HepG2 (cell line): ENCODE measurements around the gene MARF1. TPM values are rescaled to one million over a fixed set of nuclear protein-coding genes. Genes with fewer than 3 reads are reported as not detected.
A peak's percentile ranks its signal among the peaks of the same experiment; 100 is the strongest.

ENCODE experiments used
- FOXP1 ChIP-seq, 2 experiments: fragments of 450-650 bp in 1 of 2; IDR thresholded peaks; 2 replicates each; pipeline ENCODE4 v1.6.1; 2017 to 2018; ENCODE audit warnings: antibody characterized with exemption in 1 of 2
- MED1 ChIP-seq: sonication (generic); formaldehyde crosslinking; IDR thresholded peaks from 2 replicates; pipeline ENCODE4 v1.4.0; 2020; ENCODE audit warnings: missing genetic modification reagents
- NKX3-1 ChIP-seq: sonication (generic); formaldehyde crosslinking; IDR thresholded peaks from 2 replicates; pipeline ENCODE4 v1.5.0; 2020; ENCODE audit warnings: missing genetic modification reagents
- POGZ ChIP-seq: sonication (generic); formaldehyde crosslinking; IDR thresholded peaks from 2 replicates; pipeline ENCODE4 v1.4.0; 2020; ENCODE audit warnings: mild to moderate bottlenecking, missing genetic modification reagents
- RXRB ChIP-seq: IDR thresholded peaks from 2 replicates; pipeline ENCODE4 v1.6.1; 2016; ENCODE audit warnings: borderline replicate concordance, missing genetic modification reagents, missing compliant biosample characterization
- ZMYM4 ChIP-seq: sonication (generic); formaldehyde crosslinking; IDR thresholded peaks from 2 replicates; pipeline ENCODE4 v1.8.1; 2023; ENCODE audit warnings: mild to moderate bottlenecking, missing genetic modification reagents
- ZNF331 ChIP-seq: sonication (generic); formaldehyde crosslinking; IDR thresholded peaks from 2 replicates; pipeline ENCODE4 v1.4.0; 2020; ENCODE audit warnings: missing genetic modification reagents
- ZNF501 ChIP-seq: sonication (generic); formaldehyde crosslinking; IDR thresholded peaks from 2 replicates; pipeline ENCODE4 v1.5.1; 2020; ENCODE audit warnings: mild to moderate bottlenecking, moderate library complexity, missing genetic modification reagents
- polyA plus RNA-seq, 8 experiments: library from polyadenylated mRNA; depleted of rRNA in 3 of 8; stranded (reverse) in 7 of 8; unstranded in 1 of 8; fragments of >200 nt; fragmentation: Illumina TruSeq in 4 of 8; extraction: Trizol in 4 of 8; gene quantifications; 2 replicates each; pipeline versions ENCODE4 v1.2.1 to v1.2.3, GENCODE V29; 2011 to 2016; ENCODE audit warnings: low read depth in 4 of 8, missing spikeins in 1 of 8, mixed read lengths in 1 of 8; ENCODE audit not compliant: insufficient read depth in 1 of 8
- total RNA-seq, 5 experiments: library from RNA; depleted of rRNA; stranded (reverse); fragments of >200 nt; fragmentation: Illumina TruSeq; extraction: Trizol; gene quantifications; 2 replicates each; pipeline ENCODE4 v1.2.3, GENCODE V29; 2016; ENCODE audit warnings: low read depth in 1 of 5
- TF ChIP-seq, protein P1 (sequence below): IDR thresholded peaks from 2 replicates; pipeline ENCODE4 v1.4.0; 2020; ENCODE audit warnings: mild to moderate bottlenecking, missing genetic modification reagents
- TF ChIP-seq, protein P2 (sequence below): sonication (generic); formaldehyde crosslinking; conservative IDR thresholded peaks from 2 replicates; pipeline ENCODE4 v1.8.0; 2022; ENCODE audit warnings: missing genetic modification reagents
- TF ChIP-seq, protein P3 (sequence below): IDR thresholded peaks from 2 replicates; pipeline ENCODE4 v1.6.1; 2016; ENCODE audit warnings: mild to moderate bottlenecking
- TF ChIP-seq, protein P4 (sequence below): sonication (generic); formaldehyde crosslinking; IDR thresholded peaks from 2 replicates; pipeline ENCODE4 v1.4.0; 2020; ENCODE audit warnings: missing genetic modification reagents
- TF ChIP-seq, protein P5 (sequence below), 2 experiments: fragments of 450-650 bp in 1 of 2; sonication (generic) in 1 of 2; formaldehyde crosslinking; IDR thresholded peaks; 2 replicates each; pipeline versions ENCODE4 v1.5.0 to v1.8.0; 2020 to 2022; ENCODE audit warnings: mild to moderate bottlenecking in 1 of 2, missing genetic modification reagents in 1 of 2
- TF ChIP-seq, protein P6 (sequence below): sonication (generic); formaldehyde crosslinking; IDR thresholded peaks from 2 replicates; pipeline ENCODE4 v1.5.1; 2020; ENCODE audit warnings: missing genetic modification reagents, mild to moderate bottlenecking, borderline replicate concordance

MARF1 gene
- total and polyA plus RNA-seq, 2 of the 13 experiments (the other 11 are each of a cell fraction or from before 2014, with no cell fraction given): 8.7 to 20.7 TPM

DNA sequence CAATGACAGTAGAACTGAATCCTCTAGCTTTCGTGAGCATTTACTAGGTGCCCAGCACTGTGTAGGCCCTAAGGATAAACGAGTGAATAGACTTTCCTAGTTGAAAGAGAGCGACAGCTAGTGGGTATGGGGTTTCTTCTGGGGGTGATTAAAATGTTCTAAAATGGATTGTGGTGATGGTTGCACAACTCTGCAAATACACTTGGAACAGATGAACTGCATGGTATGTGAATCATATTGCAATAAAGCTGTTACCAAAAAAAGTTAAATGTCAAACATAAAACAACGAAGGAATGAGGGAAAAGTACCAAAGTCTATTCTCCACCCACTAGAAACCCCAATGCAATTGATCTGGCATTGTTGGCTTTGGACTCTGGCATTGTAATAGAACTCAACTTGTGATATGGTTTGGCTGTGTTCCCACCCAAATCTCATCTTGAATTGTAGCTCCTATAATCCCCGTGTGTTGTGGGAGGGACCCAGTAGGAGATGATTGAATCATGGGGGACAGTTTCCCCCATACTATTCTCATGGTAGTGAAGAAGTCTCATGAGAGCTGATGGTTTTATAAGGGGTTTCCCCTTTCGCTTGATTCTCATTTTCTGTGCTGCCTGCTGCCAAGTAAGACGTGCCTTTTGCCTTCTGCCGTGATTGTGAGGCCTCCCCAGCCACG lies 70.5 kb downstream of the MARF1 start (continued):
- TF ChIP-seq, protein P1, sequence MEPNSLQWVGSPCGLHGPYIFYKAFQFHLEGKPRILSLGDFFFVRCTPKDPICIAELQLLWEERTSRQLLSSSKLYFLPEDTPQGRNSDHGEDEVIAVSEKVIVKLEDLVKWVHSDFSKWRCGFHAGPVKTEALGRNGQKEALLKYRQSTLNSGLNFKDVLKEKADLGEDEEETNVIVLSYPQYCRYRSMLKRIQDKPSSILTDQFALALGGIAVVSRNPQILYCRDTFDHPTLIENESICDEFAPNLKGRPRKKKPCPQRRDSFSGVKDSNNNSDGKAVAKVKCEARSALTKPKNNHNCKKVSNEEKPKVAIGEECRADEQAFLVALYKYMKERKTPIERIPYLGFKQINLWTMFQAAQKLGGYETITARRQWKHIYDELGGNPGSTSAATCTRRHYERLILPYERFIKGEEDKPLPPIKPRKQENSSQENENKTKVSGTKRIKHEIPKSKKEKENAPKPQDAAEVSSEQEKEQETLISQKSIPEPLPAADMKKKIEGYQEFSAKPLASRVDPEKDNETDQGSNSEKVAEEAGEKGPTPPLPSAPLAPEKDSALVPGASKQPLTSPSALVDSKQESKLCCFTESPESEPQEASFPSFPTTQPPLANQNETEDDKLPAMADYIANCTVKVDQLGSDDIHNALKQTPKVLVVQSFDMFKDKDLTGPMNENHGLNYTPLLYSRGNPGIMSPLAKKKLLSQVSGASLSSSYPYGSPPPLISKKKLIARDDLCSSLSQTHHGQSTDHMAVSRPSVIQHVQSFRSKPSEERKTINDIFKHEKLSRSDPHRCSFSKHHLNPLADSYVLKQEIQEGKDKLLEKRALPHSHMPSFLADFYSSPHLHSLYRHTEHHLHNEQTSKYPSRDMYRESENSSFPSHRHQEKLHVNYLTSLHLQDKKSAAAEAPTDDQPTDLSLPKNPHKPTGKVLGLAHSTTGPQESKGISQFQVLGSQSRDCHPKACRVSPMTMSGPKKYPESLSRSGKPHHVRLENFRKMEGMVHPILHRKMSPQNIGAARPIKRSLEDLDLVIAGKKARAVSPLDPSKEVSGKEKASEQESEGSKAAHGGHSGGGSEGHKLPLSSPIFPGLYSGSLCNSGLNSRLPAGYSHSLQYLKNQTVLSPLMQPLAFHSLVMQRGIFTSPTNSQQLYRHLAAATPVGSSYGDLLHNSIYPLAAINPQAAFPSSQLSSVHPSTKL: peak; percentile 73
- TF ChIP-seq ZMYM4 (CRISPR knock-in tag) (0 out of 2 replicates have a peak, but pooled peaks have one; percentile 22), NKX3-1 (CRISPR knock-in tag) (0 out of 2 replicates have a peak, but pooled peaks have one; percentile 31), FOXP1 (IDR thresholded peaks at IDR 0.05) (no peak), FOXP1 (CRISPR knock-in tag; IDR thresholded peaks at IDR 0.05) (peak; percentile 15; the same call in 1 of the 2 replicates), ZNF331 (CRISPR knock-in tag) (peak; percentile 11; the same call in 1 of the 2 replicates), ZNF501 (CRISPR knock-in tag) (no peak), POGZ (CRISPR knock-in tag) (no peak), MED1 (CRISPR knock-in tag) (peak; percentile 34; the same call in 1 of the 2 replicates), RXRB (CRISPR knock-in tag) (peak; percentile 28; the same call in 1 of the 2 replicates)
- TF ChIP-seq, protein P2, sequence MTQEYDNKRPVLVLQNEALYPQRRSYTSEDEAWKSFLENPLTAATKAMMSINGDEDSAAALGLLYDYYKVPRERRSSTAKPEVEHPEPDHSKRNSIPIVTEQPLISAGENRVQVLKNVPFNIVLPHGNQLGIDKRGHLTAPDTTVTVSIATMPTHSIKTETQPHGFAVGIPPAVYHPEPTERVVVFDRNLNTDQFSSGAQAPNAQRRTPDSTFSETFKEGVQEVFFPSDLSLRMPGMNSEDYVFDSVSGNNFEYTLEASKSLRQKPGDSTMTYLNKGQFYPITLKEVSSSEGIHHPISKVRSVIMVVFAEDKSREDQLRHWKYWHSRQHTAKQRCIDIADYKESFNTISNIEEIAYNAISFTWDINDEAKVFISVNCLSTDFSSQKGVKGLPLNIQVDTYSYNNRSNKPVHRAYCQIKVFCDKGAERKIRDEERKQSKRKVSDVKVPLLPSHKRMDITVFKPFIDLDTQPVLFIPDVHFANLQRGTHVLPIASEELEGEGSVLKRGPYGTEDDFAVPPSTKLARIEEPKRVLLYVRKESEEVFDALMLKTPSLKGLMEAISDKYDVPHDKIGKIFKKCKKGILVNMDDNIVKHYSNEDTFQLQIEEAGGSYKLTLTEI: no peak
- TF ChIP-seq, protein P3, sequence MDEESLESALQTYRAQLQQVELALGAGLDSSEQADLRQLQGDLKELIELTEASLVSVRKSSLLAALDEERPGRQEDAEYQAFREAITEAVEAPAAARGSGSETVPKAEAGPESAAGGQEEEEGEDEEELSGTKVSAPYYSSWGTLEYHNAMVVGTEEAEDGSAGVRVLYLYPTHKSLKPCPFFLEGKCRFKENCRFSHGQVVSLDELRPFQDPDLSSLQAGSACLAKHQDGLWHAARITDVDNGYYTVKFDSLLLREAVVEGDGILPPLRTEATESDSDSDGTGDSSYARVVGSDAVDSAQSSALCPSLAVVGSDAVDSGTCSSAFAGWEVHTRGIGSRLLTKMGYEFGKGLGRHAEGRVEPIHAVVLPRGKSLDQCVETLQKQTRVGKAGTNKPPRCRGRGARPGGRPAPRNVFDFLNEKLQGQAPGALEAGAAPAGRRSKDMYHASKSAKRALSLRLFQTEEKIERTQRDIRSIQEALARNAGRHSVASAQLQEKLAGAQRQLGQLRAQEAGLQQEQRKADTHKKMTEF (CRISPR knock-in tag): 0 out of 2 replicates have a peak, but pooled peaks have one; percentile 43
- TF ChIP-seq, protein P4, sequence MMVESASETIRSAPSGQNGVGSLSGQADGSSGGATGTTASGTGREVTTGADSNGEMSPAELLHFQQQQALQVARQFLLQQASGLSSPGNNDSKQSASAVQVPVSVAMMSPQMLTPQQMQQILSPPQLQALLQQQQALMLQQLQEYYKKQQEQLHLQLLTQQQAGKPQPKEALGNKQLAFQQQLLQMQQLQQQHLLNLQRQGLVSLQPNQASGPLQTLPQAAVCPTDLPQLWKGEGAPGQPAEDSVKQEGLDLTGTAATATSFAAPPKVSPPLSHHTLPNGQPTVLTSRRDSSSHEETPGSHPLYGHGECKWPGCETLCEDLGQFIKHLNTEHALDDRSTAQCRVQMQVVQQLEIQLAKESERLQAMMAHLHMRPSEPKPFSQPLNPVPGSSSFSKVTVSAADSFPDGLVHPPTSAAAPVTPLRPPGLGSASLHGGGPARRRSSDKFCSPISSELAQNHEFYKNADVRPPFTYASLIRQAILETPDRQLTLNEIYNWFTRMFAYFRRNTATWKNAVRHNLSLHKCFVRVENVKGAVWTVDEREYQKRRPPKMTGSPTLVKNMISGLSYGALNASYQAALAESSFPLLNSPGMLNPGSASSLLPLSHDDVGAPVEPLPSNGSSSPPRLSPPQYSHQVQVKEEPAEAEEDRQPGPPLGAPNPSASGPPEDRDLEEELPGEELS (CRISPR knock-in tag): peak; percentile 48; the same call in 1 of the 2 replicates
- TF ChIP-seq, protein P5, sequence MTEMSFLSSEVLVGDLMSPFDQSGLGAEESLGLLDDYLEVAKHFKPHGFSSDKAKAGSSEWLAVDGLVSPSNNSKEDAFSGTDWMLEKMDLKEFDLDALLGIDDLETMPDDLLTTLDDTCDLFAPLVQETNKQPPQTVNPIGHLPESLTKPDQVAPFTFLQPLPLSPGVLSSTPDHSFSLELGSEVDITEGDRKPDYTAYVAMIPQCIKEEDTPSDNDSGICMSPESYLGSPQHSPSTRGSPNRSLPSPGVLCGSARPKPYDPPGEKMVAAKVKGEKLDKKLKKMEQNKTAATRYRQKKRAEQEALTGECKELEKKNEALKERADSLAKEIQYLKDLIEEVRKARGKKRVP (CRISPR knock-in tag; IDR thresholded peaks at IDR 0.05): peak in 1 of 2 experiments; percentile 12; a peak in 1 of 4 replicates
- TF ChIP-seq, protein P6, sequence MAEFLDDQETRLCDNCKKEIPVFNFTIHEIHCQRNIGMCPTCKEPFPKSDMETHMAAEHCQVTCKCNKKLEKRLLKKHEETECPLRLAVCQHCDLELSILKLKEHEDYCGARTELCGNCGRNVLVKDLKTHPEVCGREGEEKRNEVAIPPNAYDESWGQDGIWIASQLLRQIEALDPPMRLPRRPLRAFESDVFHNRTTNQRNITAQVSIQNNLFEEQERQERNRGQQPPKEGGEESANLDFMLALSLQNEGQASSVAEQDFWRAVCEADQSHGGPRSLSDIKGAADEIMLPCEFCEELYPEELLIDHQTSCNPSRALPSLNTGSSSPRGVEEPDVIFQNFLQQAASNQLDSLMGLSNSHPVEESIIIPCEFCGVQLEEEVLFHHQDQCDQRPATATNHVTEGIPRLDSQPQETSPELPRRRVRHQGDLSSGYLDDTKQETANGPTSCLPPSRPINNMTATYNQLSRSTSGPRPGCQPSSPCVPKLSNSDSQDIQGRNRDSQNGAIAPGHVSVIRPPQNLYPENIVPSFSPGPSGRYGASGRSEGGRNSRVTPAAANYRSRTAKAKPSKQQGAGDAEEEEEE: no peak
